ENCODE results near the gene CREBRF. TPM values are rescaled to one million over a fixed set of nuclear protein-coding genes. Genes with fewer than 3 reads are reported as not detected.

The CREBRF gene
- total RNA-seq, 1 donor from 2014 or later, result 10.0 TPM

DNA sequence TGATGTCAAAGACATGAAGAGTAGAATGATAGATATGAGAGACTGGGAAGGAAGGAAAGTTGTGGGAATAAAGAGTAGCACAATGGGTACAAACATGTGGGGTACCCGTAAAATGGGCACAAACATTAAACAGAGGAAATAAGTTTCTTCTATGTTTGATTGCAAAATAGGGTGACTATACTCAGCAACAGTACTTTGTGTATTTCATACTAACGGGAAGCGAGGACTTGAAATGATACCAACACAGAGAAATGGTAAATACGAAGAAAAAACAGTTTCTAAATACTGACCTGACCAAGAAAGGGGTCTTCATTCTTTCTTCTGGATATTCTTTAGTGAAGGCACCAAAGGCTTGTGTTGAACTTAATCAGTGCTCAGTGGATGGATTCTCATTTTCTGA lies 41.5 kb upstream of the CREBRF start:
- H3K4me3 ChIP-seq (ENCODE audit: insufficient read depth, low read depth, low read length), result no peak overlapping the region
- no peak overlapping the region for H3K4me3 Mint-ChIP-seq (ENCODE audit: unreplicated experiment)
- no peak overlapping the region for H3K9ac ChIP-seq (ENCODE audit: low read length)
- H3K4me1 Mint-ChIP-seq (ENCODE audit: low read depth, unreplicated experiment), result peaks cover 25% of the 10 kb centered on the region
- H3K27me3 ChIP-seq (ENCODE audit: insufficient read depth, low read length), result no peaks in the 10 kb centered on the region
- H3K79me2 ChIP-seq (ENCODE audit: insufficient read depth, low read length), result peaks cover 85% of the 10 kb centered on the region
- FAIRE-seq, result no peak
- peaks cover under 1% of the 10 kb centered on the region for H3K36me3 Mint-ChIP-seq (ENCODE audit: low read depth, unreplicated experiment)
- no peaks in the 10 kb centered on the region for H3K9me3 Mint-ChIP-seq (ENCODE audit: unreplicated experiment)
- no peaks in the 10 kb centered on the region for H3K27me3 Mint-ChIP-seq (ENCODE audit: low read depth, unreplicated experiment)
- no peak overlapping the region for H3K4me2 ChIP-seq (ENCODE audit: low read length)
- no peaks in the 10 kb centered on the region for H3K9me3 ChIP-seq (ENCODE audit: insufficient read depth, low read depth, low read length)
- DNase-seq (ENCODE audit: low read depth), result no peak
- H3K27ac Mint-ChIP-seq (ENCODE audit: unreplicated experiment), result no peak overlapping the region
- no peaks in the 10 kb centered on the region for H3K36me3 ChIP-seq (ENCODE audit: insufficient read depth, low read length)
- no peak overlapping the region for H2AFZ ChIP-seq (ENCODE audit: low read depth, low read length)
- no peak overlapping the region for H3K27ac ChIP-seq (ENCODE audit: low read depth, low read length)
- peaks cover 11% of the 10 kb centered on the region for H3K4me1 ChIP-seq (ENCODE audit: insufficient read depth, low read length)
- no peak for TF ChIP-seq EZH2 (IDR thresholded peaks at IDR 0.05; ENCODE audit: insufficient read depth, low read length)
- TF ChIP-seq, protein P1, sequence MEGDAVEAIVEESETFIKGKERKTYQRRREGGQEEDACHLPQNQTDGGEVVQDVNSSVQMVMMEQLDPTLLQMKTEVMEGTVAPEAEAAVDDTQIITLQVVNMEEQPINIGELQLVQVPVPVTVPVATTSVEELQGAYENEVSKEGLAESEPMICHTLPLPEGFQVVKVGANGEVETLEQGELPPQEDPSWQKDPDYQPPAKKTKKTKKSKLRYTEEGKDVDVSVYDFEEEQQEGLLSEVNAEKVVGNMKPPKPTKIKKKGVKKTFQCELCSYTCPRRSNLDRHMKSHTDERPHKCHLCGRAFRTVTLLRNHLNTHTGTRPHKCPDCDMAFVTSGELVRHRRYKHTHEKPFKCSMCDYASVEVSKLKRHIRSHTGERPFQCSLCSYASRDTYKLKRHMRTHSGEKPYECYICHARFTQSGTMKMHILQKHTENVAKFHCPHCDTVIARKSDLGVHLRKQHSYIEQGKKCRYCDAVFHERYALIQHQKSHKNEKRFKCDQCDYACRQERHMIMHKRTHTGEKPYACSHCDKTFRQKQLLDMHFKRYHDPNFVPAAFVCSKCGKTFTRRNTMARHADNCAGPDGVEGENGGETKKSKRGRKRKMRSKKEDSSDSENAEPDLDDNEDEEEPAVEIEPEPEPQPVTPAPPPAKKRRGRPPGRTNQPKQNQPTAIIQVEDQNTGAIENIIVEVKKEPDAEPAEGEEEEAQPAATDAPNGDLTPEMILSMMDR (IDR thresholded peaks at IDR 0.05; ENCODE audit: insufficient read depth, low read depth, low read length), result no peak
- H4K20me1 ChIP-seq (ENCODE audit: insufficient read depth, low read length), result peaks cover 72% of the 10 kb centered on the region

DNA sequence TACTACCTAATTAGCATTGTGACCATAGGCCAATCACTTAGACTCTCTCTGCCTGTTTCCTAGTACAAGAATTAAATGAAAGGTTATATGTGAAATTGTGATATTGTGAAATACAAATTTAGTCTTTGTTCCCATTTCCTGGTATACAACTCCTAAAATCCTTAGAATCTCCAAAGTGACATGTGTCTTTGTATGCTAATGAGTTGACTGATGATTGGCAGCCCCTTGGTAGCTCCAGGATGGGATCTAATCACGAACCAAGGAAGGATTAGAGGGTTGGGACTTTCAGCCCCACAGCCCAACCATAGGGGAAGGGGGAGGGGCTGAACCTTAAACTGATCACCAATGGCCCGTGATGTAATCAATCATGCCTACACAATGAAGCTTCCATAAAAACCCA lies 41.0 kb upstream of the CREBRF start:
- Mint-ChIP-seq H3K4me1 (ENCODE audit: low read depth, unreplicated experiment) (peaks cover 25% of the 10 kb centered on the region), H3K9me3 (ENCODE audit: unreplicated experiment) (no peaks in the 10 kb centered on the region), H3K4me3 (ENCODE audit: unreplicated experiment) (no peak overlapping the region), H3K27me3 (ENCODE audit: low read depth, unreplicated experiment) (no peaks in the 10 kb centered on the region), H3K36me3 (ENCODE audit: low read depth, unreplicated experiment) (peaks cover 3% of the 10 kb centered on the region), H3K27ac (ENCODE audit: unreplicated experiment) (no peak overlapping the region)
- H4K20me1 ChIP-seq (ENCODE audit: insufficient read depth, low read length), result peaks cover 72% of the 10 kb centered on the region
- DNase-seq (ENCODE audit: low read depth) (no peak), FAIRE-seq (no peak)
- H3K4me2 ChIP-seq (ENCODE audit: low read length), result no peak overlapping the region
- no peaks in the 10 kb centered on the region for H3K9me3 ChIP-seq (ENCODE audit: insufficient read depth, low read depth, low read length)
- no peak for TF ChIP-seq EZH2 (IDR thresholded peaks at IDR 0.05; ENCODE audit: insufficient read depth, low read length)
- TF ChIP-seq, protein P1 (IDR thresholded peaks at IDR 0.05; ENCODE audit: insufficient read depth, low read depth, low read length), result no peak
- no peaks in the 10 kb centered on the region for H3K27me3 ChIP-seq (ENCODE audit: insufficient read depth, low read length)
- H3K79me2 ChIP-seq (ENCODE audit: insufficient read depth, low read length), result peaks cover 86% of the 10 kb centered on the region
- no peak overlapping the region for H3K27ac ChIP-seq (ENCODE audit: low read depth, low read length)
- H2AFZ ChIP-seq (ENCODE audit: low read depth, low read length), result no peak overlapping the region
- H3K4me3 ChIP-seq (ENCODE audit: insufficient read depth, low read depth, low read length), result no peak overlapping the region
- no peaks in the 10 kb centered on the region for H3K36me3 ChIP-seq (ENCODE audit: insufficient read depth, low read length)
- no peak overlapping the region for H3K9ac ChIP-seq (ENCODE audit: low read length)
- H3K4me1 ChIP-seq (ENCODE audit: insufficient read depth, low read length), result peaks cover 11% of the 10 kb centered on the region

DNA sequence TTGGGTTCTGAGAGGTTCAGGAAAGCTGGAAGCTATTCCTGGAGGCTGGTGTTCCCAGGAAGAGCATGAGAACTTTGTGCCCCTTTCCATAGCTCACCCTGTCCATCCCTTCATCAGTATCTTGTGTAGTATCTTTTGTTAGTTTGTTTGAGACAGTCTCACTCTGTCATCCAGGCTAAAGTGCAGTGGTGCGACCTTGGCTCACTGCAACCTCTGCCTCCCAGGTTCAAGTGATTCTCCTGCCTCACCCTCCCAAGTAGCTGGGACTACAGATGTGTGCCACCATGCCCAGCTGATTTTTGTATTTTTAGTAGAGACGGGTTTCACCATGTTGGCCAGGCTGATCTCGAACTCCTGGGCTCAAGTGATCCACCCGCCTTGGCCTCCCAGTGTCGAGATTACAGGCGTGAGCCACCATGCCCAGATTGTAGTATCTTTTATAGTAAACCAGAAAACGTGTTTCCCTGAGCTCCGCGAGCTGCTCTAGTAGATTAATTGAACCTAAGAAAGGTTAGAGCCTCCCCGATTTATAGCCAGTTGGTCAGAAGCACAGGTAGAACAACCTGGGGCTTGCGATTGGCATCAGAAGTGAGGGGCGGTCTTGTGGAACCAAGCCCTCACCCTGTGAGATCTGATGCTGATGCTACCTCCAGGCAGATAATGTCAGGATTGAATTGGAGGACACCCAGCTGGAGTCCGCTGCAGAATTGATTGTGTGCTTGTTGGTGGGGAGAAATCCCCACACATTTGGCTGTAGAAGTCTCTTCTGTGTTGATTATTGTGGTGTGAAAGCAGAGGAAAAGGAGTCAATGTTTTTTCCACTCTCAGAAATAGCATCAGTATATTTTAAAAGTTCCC lies 40.3 kb upstream of the CREBRF start:
- Histone ChIP-seq H3K4me2 (ENCODE audit: low read length) (peak overlapping the region; percentile 42), H2AFZ (ENCODE audit: low read depth, low read length) (no peak overlapping the region), H4K20me1 (ENCODE audit: insufficient read depth, low read length) (peaks cover 71% of the 10 kb centered on the region), H3K27me3 (ENCODE audit: insufficient read depth, low read length) (no peaks in the 10 kb centered on the region), H3K4me3 (ENCODE audit: insufficient read depth, low read depth, low read length) (no peak overlapping the region), H3K4me1 (ENCODE audit: insufficient read depth, low read length) (peaks cover 11% of the 10 kb centered on the region), H3K36me3 (ENCODE audit: insufficient read depth, low read length) (peaks cover 4% of the 10 kb centered on the region), H3K9ac (ENCODE audit: low read length) (peak overlapping the region; percentile 12), H3K9me3 (ENCODE audit: insufficient read depth, low read depth, low read length) (no peaks in the 10 kb centered on the region), H3K27ac (ENCODE audit: low read depth, low read length) (peak overlapping the region; percentile 40), H3K79me2 (ENCODE audit: insufficient read depth, low read length) (peaks cover 81% of the 10 kb centered on the region)
- Mint-ChIP-seq H3K4me3 (ENCODE audit: unreplicated experiment) (no peak overlapping the region), H3K9me3 (ENCODE audit: unreplicated experiment) (no peaks in the 10 kb centered on the region), H3K27ac (ENCODE audit: unreplicated experiment) (peak overlapping the region; percentile 74), H3K27me3 (ENCODE audit: low read depth, unreplicated experiment) (no peaks in the 10 kb centered on the region), H3K36me3 (ENCODE audit: low read depth, unreplicated experiment) (peaks cover 5% of the 10 kb centered on the region), H3K4me1 (ENCODE audit: low read depth, unreplicated experiment) (peaks cover 20% of the 10 kb centered on the region)
- FAIRE-seq (no peak), DNase-seq (ENCODE audit: low read depth) (no peak)
- TF ChIP-seq, protein P1 (IDR thresholded peaks at IDR 0.05; ENCODE audit: insufficient read depth, low read depth, low read length), result no peak
- no peak for TF ChIP-seq EZH2 (IDR thresholded peaks at IDR 0.05; ENCODE audit: insufficient read depth, low read length)
